ENCODE results near the gene ATF7IP2. TPM values are rescaled to one million over a fixed set of nuclear protein-coding genes. Genes with fewer than 3 reads are reported as not detected.

Gene ATF7IP2
- total and polyA plus RNA-seq, 2 of the 13 experiments (the other 11 are each of a cell fraction or from before 2014, with no cell fraction given) = 117 to 217 TPM

DNA sequence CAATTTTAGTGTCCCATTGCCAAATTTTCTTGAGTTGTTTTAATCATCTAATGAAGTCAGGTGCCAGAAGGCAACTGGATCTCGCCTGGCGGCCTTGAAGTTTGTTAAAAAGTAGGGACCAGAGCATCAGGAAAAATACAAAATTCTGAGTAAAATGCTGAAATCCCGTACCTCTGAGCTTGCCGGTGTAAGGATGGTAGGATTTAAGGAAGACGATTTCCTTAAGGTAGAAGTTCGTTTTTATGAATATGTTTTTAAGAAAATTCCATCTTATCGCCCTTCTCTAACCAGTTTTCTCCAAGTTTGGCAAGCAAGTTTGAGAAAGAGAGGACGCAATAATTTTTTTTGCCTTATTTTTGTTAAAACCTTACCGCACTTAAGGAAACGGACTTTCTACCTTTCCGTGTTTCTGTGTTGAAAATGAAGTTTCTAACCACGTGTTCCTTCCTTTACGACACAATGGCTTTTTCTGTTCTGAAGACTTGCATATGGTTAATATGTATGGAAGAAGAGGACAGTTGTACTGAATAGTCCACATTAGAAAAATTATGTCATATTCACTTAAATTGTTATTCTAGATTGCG is 748 bp downstream of the ATF7IP2 start (continued):
- TF ChIP-seq, protein P1, sequence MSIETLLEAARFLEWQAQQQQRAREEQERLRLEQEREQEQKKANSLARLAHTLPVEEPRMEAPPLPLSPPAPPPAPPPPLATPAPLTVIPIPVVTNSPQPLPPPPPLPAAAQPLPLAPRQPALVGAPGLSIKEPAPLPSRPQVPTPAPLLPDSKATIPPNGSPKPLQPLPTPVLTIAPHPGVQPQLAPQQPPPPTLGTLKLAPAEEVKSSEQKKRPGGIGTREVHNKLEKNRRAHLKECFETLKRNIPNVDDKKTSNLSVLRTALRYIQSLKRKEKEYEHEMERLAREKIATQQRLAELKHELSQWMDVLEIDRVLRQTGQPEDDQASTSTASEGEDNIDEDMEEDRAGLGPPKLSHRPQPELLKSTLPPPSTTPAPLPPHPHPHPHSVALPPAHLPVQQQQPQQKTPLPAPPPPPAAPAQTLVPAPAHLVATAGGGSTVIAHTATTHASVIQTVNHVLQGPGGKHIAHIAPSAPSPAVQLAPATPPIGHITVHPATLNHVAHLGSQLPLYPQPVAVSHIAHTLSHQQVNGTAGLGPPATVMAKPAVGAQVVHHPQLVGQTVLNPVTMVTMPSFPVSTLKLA (IDR thresholded peaks at IDR 0.05) = peak; percentile 66
- TF ChIP-seq, protein P2, sequence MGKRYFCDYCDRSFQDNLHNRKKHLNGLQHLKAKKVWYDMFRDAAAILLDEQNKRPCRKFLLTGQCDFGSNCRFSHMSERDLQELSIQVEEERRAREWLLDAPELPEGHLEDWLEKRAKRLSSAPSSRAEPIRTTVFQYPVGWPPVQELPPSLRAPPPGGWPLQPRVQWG (CRISPR knock-in tag; IDR thresholded peaks at IDR 0.05; ENCODE audit: borderline replicate concordance, low read depth) = no peak
- TF ChIP-seq, protein P3, sequence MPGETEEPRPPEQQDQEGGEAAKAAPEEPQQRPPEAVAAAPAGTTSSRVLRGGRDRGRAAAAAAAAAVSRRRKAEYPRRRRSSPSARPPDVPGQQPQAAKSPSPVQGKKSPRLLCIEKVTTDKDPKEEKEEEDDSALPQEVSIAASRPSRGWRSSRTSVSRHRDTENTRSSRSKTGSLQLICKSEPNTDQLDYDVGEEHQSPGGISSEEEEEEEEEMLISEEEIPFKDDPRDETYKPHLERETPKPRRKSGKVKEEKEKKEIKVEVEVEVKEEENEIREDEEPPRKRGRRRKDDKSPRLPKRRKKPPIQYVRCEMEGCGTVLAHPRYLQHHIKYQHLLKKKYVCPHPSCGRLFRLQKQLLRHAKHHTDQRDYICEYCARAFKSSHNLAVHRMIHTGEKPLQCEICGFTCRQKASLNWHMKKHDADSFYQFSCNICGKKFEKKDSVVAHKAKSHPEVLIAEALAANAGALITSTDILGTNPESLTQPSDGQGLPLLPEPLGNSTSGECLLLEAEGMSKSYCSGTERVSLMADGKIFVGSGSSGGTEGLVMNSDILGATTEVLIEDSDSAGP (CRISPR knock-in tag; IDR thresholded peaks at IDR 0.05; ENCODE audit: borderline replicate concordance) = no peak
- no peak for TF ChIP-seq GABPB1 (CRISPR knock-in tag; IDR thresholded peaks at IDR 0.05)
- no peak for TF ChIP-seq RARG (CRISPR knock-in tag; IDR thresholded peaks at IDR 0.05; ENCODE audit: low read depth)
- no peak for TF ChIP-seq FOXK2 (IDR thresholded peaks at IDR 0.05)
- TF ChIP-seq, protein P4, sequence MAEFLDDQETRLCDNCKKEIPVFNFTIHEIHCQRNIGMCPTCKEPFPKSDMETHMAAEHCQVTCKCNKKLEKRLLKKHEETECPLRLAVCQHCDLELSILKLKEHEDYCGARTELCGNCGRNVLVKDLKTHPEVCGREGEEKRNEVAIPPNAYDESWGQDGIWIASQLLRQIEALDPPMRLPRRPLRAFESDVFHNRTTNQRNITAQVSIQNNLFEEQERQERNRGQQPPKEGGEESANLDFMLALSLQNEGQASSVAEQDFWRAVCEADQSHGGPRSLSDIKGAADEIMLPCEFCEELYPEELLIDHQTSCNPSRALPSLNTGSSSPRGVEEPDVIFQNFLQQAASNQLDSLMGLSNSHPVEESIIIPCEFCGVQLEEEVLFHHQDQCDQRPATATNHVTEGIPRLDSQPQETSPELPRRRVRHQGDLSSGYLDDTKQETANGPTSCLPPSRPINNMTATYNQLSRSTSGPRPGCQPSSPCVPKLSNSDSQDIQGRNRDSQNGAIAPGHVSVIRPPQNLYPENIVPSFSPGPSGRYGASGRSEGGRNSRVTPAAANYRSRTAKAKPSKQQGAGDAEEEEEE (CRISPR knock-in tag; IDR thresholded peaks at IDR 0.05; ENCODE audit: borderline replicate concordance) = no peak; the same call in 1 of the 2 replicates
- TF ChIP-seq ZNF878 (CRISPR knock-in tag; IDR thresholded peaks at IDR 0.05) = no peak
- TF ChIP-seq ZFP37 (CRISPR knock-in tag; IDR thresholded peaks at IDR 0.05; ENCODE audit: borderline replicate concordance) = no peak
- TF ChIP-seq, protein P5, sequence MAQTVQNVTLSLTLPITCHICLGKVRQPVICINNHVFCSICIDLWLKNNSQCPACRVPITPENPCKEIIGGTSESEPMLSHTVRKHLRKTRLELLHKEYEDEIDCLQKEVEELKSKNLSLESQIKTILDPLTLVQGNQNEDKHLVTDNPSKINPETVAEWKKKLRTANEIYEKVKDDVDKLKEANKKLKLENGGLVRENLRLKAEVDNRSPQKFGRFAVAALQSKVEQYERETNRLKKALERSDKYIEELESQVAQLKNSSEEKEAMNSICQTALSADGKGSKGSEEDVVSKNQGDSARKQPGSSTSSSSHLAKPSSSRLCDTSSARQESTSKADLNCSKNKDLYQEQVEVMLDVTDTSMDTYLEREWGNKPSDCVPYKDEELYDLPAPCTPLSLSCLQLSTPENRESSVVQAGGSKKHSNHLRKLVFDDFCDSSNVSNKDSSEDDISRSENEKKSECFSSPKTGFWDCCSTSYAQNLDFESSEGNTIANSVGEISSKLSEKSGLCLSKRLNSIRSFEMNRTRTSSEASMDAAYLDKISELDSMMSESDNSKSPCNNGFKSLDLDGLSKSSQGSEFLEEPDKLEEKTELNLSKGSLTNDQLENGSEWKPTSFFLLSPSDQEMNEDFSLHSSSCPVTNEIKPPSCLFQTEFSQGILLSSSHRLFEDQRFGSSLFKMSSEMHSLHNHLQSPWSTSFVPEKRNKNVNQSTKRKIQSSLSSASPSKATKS (CRISPR knock-in tag; IDR thresholded peaks at IDR 0.05) = no peak
- TF ChIP-seq, protein P6, sequence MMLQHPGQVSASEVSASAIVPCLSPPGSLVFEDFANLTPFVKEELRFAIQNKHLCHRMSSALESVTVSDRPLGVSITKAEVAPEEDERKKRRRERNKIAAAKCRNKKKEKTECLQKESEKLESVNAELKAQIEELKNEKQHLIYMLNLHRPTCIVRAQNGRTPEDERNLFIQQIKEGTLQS (CRISPR knock-in tag; IDR thresholded peaks at IDR 0.05) = no peak
- TF ChIP-seq, protein P7, sequence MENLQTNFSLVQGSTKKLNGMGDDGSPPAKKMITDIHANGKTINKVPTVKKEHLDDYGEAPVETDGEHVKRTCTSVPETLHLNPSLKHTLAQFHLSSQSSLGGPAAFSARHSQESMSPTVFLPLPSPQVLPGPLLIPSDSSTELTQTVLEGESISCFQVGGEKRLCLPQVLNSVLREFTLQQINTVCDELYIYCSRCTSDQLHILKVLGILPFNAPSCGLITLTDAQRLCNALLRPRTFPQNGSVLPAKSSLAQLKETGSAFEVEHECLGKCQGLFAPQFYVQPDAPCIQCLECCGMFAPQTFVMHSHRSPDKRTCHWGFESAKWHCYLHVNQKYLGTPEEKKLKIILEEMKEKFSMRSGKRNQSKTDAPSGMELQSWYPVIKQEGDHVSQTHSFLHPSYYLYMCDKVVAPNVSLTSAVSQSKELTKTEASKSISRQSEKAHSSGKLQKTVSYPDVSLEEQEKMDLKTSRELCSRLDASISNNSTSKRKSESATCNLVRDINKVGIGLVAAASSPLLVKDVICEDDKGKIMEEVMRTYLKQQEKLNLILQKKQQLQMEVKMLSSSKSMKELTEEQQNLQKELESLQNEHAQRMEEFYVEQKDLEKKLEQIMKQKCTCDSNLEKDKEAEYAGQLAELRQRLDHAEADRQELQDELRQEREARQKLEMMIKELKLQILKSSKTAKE (CRISPR knock-in tag; IDR thresholded peaks at IDR 0.05; ENCODE audit: borderline replicate concordance) = no peak
- 0 out of 2 replicates have a peak, but pooled peaks have one; percentile 17 for TF ChIP-seq FOXJ3 (CRISPR knock-in tag; IDR thresholded peaks at IDR 0.05; ENCODE audit: borderline replicate concordance)
- TF ChIP-seq ZNF780A (CRISPR knock-in tag; IDR thresholded peaks at IDR 0.05) = no peak
- TF ChIP-seq U2AF2 (IDR thresholded peaks at IDR 0.05; ENCODE audit: low read depth, low read length) = no peak
- TF ChIP-seq SIN3A (IDR thresholded peaks at IDR 0.05; ENCODE audit: borderline replicate concordance, low read depth, low read length) = peak; percentile 74
- TF ChIP-seq FOXP1 (IDR thresholded peaks at IDR 0.05) = no peak
- TF ChIP-seq FOXP1 (CRISPR knock-in tag; IDR thresholded peaks at IDR 0.05) = no peak
- no peak for TF ChIP-seq ZNF781 (CRISPR knock-in tag; IDR thresholded peaks at IDR 0.05; ENCODE audit: borderline replicate concordance, not compliant biosample characterization)
- TF ChIP-seq REXO4 (CRISPR knock-in tag; IDR thresholded peaks at IDR 0.05; ENCODE audit: borderline replicate concordance) = no peak
